Dermis lymphatic vessel endothelial cell (primary cell): Measurements from ENCODE around the gene RNF103. TPM values are rescaled to one million over a fixed set of nuclear protein-coding genes. Genes with fewer than 3 reads are reported as not detected.

Source experiments
- total RNA-seq: library from RNA; depleted of rRNA; stranded (reverse); fragments of >200 nt; gene quantifications from 2 replicates; pipeline ENCODE4 v1.2.1, GENCODE V29; 2014

RNF103 gene, protein sequence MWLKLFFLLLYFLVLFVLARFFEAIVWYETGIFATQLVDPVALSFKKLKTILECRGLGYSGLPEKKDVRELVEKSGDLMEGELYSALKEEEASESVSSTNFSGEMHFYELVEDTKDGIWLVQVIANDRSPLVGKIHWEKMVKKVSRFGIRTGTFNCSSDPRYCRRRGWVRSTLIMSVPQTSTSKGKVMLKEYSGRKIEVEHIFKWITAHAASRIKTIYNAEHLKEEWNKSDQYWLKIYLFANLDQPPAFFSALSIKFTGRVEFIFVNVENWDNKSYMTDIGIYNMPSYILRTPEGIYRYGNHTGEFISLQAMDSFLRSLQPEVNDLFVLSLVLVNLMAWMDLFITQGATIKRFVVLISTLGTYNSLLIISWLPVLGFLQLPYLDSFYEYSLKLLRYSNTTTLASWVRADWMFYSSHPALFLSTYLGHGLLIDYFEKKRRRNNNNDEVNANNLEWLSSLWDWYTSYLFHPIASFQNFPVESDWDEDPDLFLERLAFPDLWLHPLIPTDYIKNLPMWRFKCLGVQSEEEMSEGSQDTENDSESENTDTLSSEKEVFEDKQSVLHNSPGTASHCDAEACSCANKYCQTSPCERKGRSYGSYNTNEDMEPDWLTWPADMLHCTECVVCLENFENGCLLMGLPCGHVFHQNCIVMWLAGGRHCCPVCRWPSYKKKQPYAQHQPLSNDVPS
- total RNA-seq: 37.3 and 38.1 TPM in 2 replicates

DNA sequence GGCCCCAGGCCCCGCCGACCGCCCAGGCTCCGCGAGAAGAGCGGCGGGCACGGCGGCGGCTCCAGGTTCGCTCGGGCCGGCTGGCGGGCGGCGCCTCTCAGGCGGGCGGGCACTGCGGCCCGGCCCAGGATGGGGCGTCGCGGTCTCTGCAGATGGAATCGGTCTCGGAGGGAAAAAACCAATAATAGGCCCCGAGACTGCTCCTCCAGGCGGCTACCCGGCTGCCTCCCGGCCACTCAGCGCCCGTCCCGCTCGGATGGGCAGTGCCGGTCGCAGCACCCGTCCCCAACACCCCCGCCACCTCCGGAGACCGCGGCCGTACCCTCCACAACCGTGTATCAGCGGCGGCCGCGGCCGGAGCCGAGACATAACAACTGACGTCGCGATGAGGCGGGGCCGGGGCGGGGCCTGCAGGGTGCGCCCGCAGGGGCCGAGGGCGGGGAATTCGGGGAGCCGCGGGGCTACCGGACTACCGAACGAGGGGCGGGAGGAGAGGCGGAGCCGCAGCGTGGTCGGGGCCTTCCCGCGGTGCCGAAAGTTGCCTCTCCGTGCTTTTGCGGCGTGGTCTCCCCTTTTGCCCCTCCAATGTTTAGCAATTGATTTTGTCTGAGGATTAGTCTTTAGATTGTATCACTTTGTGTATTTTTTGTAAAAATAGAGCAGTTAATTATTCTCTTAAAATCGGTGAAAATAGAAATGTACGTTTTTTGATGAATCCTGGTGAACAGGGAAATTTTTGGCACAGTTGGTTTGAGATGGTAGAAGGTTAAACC lies at the start of gene RNF103:
Gene RNF103 (minus strand): TSS at position 372 of the 773 bp plus-strand sequence. CDS start 979 bp downstream, outside the sequence.

DNA sequence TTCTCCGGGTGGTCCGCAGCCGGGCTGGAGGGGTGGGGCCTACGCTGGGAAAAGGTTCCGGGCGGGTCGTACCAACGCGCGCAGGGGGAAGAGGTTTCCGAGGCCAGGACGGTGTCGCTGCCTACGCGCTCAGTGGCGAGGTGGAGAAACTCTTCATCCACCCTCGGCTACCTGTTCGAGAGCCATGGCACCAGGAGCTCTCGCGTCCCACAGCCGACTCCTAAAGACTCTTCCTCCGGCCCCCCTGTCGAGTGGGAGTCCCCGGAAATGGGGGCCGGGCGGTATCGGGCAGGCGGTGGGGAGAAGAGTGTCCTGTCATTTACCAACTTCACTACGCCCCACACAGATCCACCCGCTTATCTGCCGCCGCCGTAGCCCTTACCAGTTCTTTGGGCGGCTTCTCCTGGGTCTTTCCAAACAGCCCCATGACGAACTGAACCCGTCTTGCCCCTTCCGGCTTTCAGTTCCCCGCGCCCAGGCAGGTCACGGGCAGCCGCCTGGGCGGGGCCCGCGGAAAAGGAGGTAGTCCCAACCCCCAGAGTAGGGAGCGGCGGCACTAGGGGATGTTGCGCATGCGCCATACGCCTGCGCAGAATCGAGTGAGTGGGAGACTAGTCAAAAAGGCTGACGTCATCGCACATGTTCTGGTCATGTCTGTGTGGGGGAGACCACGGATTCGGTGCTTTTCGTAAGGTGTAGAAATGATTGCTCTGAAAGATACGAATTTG lies 60.6 kb downstream of the RNF103 start, which contains the start of gene CHMP3:
Gene CHMP3 (minus strand): TSS at position 522 of the 728 bp plus-strand sequence. CDS start 95 bp downstream, at position 427.

Other genes with a start within 250 kb of the RNF103 start
- gene KDM3A, start 182.5 kb downstream of the RNF103 start, total RNA-seq: 42.5 and 43.5 TPM in 2 replicates
- 85.8 and 96.9 TPM in 2 replicates for gene CHMP3, start 60.4 kb downstream of the RNF103 start, total RNA-seq
- gene RMND5A, start 96.4 kb upstream of the RNF103 start, total RNA-seq: 102 and 113 TPM in 2 replicates
- gene CD8A, start 167.0 kb upstream of the RNF103 start, total RNA-seq: not detected in 2 replicates
- gene CD8B, start 238.0 kb upstream of the RNF103 start, total RNA-seq: not detected in 2 replicates